HepG2 (cell line): ENCODE data around the gene VWA7. TPM values are rescaled to one million over a fixed set of nuclear protein-coding genes. Genes with fewer than 3 reads are reported as not detected.

ENCODE experiments used
- ATAC-seq: fragments of 200-7000 bp; cut with Tn5 transposase; 3 replicates; pipeline ENCODE4 v1.9.1; 2020; ENCODE audit warnings: mild to moderate bottlenecking, moderate library complexity
- BruUV-seq: library from RNA; stranded (reverse); fragments of 400-500 nt; replicated peaks from 2 replicates; lab custom pipeline; 2021; lab: Mats Ljungman, UMichigan
- CTCF ChIA-PET: fragments of 300-600 bp; formaldehyde crosslinking; extraction: SDS; loops from one replicate; lab custom pipeline; 2021; ENCODE audit warnings: low total read pairs, inconsistent platforms, low intra/inter-chr PET ratio; lab: Yijun Ruan, JAX
- POLR2A ChIA-PET: fragments of 350-600 bp; sonication (Branson Sonifier 250); formaldehyde crosslinking; loops from one replicate; lab custom pipeline; 2020; ENCODE audit warnings: antibody characterized with exemption, inconsistent platforms; lab: Yijun Ruan, JAX
- DNase-seq: peaks from one replicate; pipeline ENCODE4 v3.0.0-alpha.2; 2015; ENCODE audit warnings: low spot score
- FAIRE-seq: peaks from 3 replicates; lab custom pipeline; 2011; peaks lifted over from hg19 to GRCh38; lab: Jason Lieb, UNC
- H2AFZ ChIP-seq: one replicate; pipeline ENCODE4 v1.6.1; 2011; ENCODE audit warnings: low read length, inconsistent platforms
- H3K27ac ChIP-seq: fragments of 300-600 bp; 3 replicates; pipeline ENCODE4 v1.8.0; 2011; ENCODE audit warnings: mixed run types, mild to moderate bottlenecking, mixed read lengths, low read length, inconsistent platforms; ENCODE audit not compliant: insufficient read depth; ENCODE audit errors: extremely low read length
- H3K27me3 ChIP-seq, 2 experiments: fragments of 200-600 bp in 1 of 2; 2 replicates in 1 of 2; 3 replicates in 1 of 2; pipeline versions ENCODE4 v1.6.0 to v1.8.0; 2011; ENCODE audit warnings: low read length in 2 of 2, mild to moderate bottlenecking in 2 of 2, moderate library complexity in 2 of 2, inconsistent platforms in 1 of 2; ENCODE audit not compliant: insufficient read depth in 2 of 2, control insufficient read depth in 1 of 2
- H3K36me3 ChIP-seq, 2 experiments: fragments of 200-600 bp in 1 of 2; replicated peaks in 1 of 2; 2 replicates in 1 of 2; 3 replicates in 1 of 2; pipeline versions ENCODE4 v1.5.1 to v1.8.0; 2011; ENCODE audit warnings: low read length in 2 of 2, inconsistent platforms in 1 of 2; ENCODE audit not compliant: insufficient read depth in 2 of 2, control insufficient read depth in 1 of 2
- H3K4me1 ChIP-seq: 2 replicates; pipeline ENCODE4 v1.5.1; 2012; ENCODE audit warnings: low read length, inconsistent platforms; ENCODE audit not compliant: insufficient read depth
- H3K4me2 ChIP-seq: 2 replicates; pipeline ENCODE4 v1.6.0; 2011; ENCODE audit warnings: low read depth, low read length, inconsistent platforms
- H3K4me3 ChIP-seq, 3 experiments: fragments of 200-600 bp in 1 of 3; sonication (generic), shearing (Covaris generic) in 1 of 3; replicated peaks in 1 of 3; 2 replicates each; pipeline ENCODE4 v1.5.1; 2011 to 2016; ENCODE audit warnings: low read length in 3 of 3, inconsistent platforms in 2 of 3, low read depth in 2 of 3, mild to moderate bottlenecking in 2 of 3, control low read depth in 1 of 3, mixed read lengths in 1 of 3; ENCODE audit not compliant: insufficient read depth in 1 of 3
- H3K79me2 ChIP-seq: one replicate; pipeline ENCODE4 v1.6.1; 2011; ENCODE audit warnings: low read length, inconsistent platforms; ENCODE audit not compliant: insufficient read depth
- H3K9ac ChIP-seq: 2 replicates; pipeline ENCODE4 v1.6.0; 2011; ENCODE audit warnings: mild to moderate bottlenecking, low read depth, low read length, inconsistent platforms; ENCODE audit not compliant: insufficient read depth
- H3K9me3 ChIP-seq: 2 replicates; pipeline ENCODE4 v1.5.1; 2012; ENCODE audit warnings: mild to moderate bottlenecking, low read length
- H4K20me1 ChIP-seq: 2 replicates; pipeline ENCODE4 v1.6.0; 2011; ENCODE audit warnings: inconsistent platforms, mild to moderate bottlenecking, low read length, moderate library complexity; ENCODE audit not compliant: insufficient read depth
- ASH2L ChIP-seq: fragments of 300-600, 200-600 bp; sonication (generic); IDR thresholded peaks from 2 replicates; pipeline ENCODE4 v1.7.0; 2017; ENCODE audit warnings: low read depth, mild to moderate bottlenecking, moderate library complexity, mixed read lengths, low read length; ENCODE audit not compliant: insufficient read length
- CEBPB ChIP-seq: IDR thresholded peaks from 2 replicates; pipeline ENCODE4 v1.6.1; 2011; ENCODE audit warnings: low read depth, low read length, improper control_type of control experiment, borderline replicate concordance
- GABPA ChIP-seq, 2 experiments: IDR thresholded peaks; 2 replicates each; pipeline ENCODE4 v1.6.1; 2011 to 2016; ENCODE audit warnings: low read depth in 2 of 2, low read length in 1 of 2, missing biosample characterization in 1 of 2, missing genetic modification characterization in 1 of 2
- NFE2L1 ChIP-seq: sonication (generic); formaldehyde crosslinking; IDR thresholded peaks from 2 replicates; pipeline ENCODE4 v1.4.0; 2020; ENCODE audit warnings: missing genetic modification reagents, mild to moderate bottlenecking, borderline replicate concordance
- ZFX ChIP-seq: sonication (generic); formaldehyde crosslinking; IDR thresholded peaks from 2 replicates; pipeline ENCODE4 v1.4.0; 2020; ENCODE audit warnings: mild to moderate bottlenecking, low read depth, missing genetic modification reagents, moderate library complexity
- ZNF263 ChIP-seq: sonication (generic); formaldehyde crosslinking; IDR thresholded peaks from 2 replicates; pipeline ENCODE4 v1.4.0; 2020; ENCODE audit warnings: missing genetic modification reagents
- WGBS: methylation state at CpG from one replicate; pipeline ENCODE4 v1.1.6; 2017; ENCODE audit warnings: low lambda C conversion rate; 5-methylcytosine and 5-hydroxymethylcytosine counted together
- in situ Hi-C: cut with HindIII; loops from 2 replicates; pipeline ENCODE4 v1.10.0; 2017; ENCODE audit warnings: low pct_unique_long_range_greater_than_20kb; ENCODE audit not compliant: extremely low pct_ligation_motif_present
- intact Hi-C: fragments of 100-400 bp; cut with micrococcal nuclease; formaldehyde crosslinking; loops from one replicate; pipeline ENCODE4 v1.10.0; 2022; ENCODE audit not compliant: unreplicated experiment
- polyA plus RNA-seq, 8 experiments: library from polyadenylated mRNA; depleted of rRNA in 3 of 8; stranded (reverse) in 7 of 8; unstranded in 1 of 8; fragments of >200 nt; fragmentation: Illumina TruSeq in 4 of 8; extraction: Trizol in 4 of 8; gene quantifications; 2 replicates each; pipeline versions ENCODE4 v1.2.1 to v1.2.3, GENCODE V29; 2011 to 2016; ENCODE audit warnings: low read depth in 4 of 8, missing spikeins in 1 of 8, mixed read lengths in 1 of 8; ENCODE audit not compliant: insufficient read depth in 1 of 8
- total RNA-seq, 5 experiments: library from RNA; depleted of rRNA; stranded (reverse); fragments of >200 nt; fragmentation: Illumina TruSeq; extraction: Trizol; gene quantifications; 2 replicates each; pipeline ENCODE4 v1.2.3, GENCODE V29; 2016; ENCODE audit warnings: low read depth in 1 of 5
- TF ChIP-seq, protein P1 (sequence below): sonication (generic); formaldehyde crosslinking; IDR thresholded peaks from 2 replicates; pipeline ENCODE4 v1.9.0; 2021; ENCODE audit warnings: missing genetic modification reagents, borderline replicate concordance
- TF ChIP-seq, protein P2 (sequence below), 2 experiments: fragments of 450-650 bp in 1 of 2; sonication (generic) in 1 of 2; formaldehyde crosslinking in 1 of 2; IDR thresholded peaks; 2 replicates each; pipeline versions ENCODE4 v1.6.1 to v1.8.0; 2016 to 2022; ENCODE audit warnings: antibody characterized with exemption in 1 of 2, mild to moderate bottlenecking in 1 of 2, missing genetic modification reagents in 1 of 2

Gene VWA7
- total and polyA plus RNA-seq, 2 of the 13 experiments (the other 11 are each of a cell fraction or from before 2014, with no cell fraction given) = 0.86 to 3.3 TPM

DNA sequence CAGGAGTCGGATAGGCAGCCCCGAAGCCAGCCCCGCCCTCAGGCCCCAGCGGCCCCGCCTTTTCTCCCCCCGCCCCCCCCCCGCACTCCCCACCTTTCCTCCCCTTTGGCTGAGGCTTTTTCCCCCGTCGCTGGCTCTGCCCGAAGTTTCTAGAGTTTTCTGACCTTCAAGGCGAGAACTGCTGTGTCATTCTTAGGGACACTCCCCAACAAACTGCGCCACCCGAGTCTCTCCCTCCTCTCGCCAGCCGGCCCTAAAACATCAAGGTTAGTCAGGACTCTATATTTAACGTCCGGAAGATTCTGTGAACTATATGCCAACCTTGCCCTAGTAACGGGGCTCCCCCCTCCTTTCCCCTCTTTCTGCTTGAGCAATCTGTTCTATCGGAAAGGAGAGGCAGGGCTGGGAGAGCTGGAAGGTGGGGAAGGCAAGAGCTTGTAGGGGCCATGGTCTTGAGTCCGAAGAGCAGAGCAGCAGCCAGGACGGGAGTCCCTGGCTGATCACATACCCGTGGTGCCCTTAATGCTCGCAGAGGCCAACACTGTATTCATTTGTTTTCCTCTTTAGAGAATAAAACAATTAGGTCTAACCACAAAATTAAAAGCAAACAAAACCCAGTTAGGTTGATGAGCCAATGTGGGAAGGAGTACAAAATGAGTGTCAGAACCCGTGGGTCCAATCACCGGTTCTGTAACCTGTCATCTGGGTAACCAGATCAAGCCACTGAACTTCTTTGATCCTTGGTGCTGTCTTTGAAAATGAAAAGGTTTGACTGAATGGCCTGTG is 45.1 kb upstream of the VWA7 start:
- H3K27me3 ChIP-seq = no peaks in the 10 kb centered on the region
- FAIRE-seq (peak; percentile 18), ATAC-seq (peak; percentile 47), DNase-seq (peak; percentile 67)
- no peaks in the 10 kb centered on the region for H3K36me3 ChIP-seq
- peak overlapping the region; percentile 76 for H3K4me2 ChIP-seq
- peaks cover 27% of the 10 kb centered on the region for H3K79me2 ChIP-seq
- no peaks in the 10 kb centered on the region for H3K9me3 ChIP-seq
- peak overlapping the region; percentile 72 for H3K9ac ChIP-seq
- ChIA-PET CTCF (no interaction called here), POLR2A (interaction anchor here (0.6 to 6.9 kb wide), 17 partner anchors 8 to 1207 kb away, joined by 3 to 66 read pairs (median 5); partner anchors contain the start of genes APOM, BAG6, CLIC1 and GPANK1)
- in situ Hi-C loops = no loop called here
- intact Hi-C loops = loop anchor here (2.0 kb wide), 1 partner anchor 141 kb away; the partner anchor contains the start of gene LY6G5C
- WGBS = under 1% methylated on average over 25 of the region's 25 CpGs
- H3K4me1 ChIP-seq = peaks cover 67% of the 10 kb centered on the region
- peak overlapping the region; percentile 81 for H2AFZ ChIP-seq
- BruUV-seq = TSS peak; percentile 51
- H3K4me3 ChIP-seq = peak overlapping the region; percentile 67 to 91 (median 87)
- H4K20me1 ChIP-seq = no peaks in the 10 kb centered on the region
- peak overlapping the region; percentile 86 for H3K27ac ChIP-seq
- TF ChIP-seq ZNF263 (CRISPR knock-in tag) (0 out of 2 replicates have a peak, but pooled peaks have one; percentile 14), CEBPB (peak; percentile 36; the same call in 1 of the 2 replicates), GABPA (IDR thresholded peaks at IDR 0.05; ENCODE audit: low read depth, low read length) (no peak), GABPA (CRISPR knock-in tag; IDR thresholded peaks at IDR 0.05; ENCODE audit: low read depth) (peak; percentile 42; the same call in 1 of the 2 replicates), ZFX (CRISPR knock-in tag) (peak; percentile 47), ASH2L (peak; percentile 55), NFE2L1 (CRISPR knock-in tag) (0 out of 2 replicates have a peak, but pooled peaks have one; percentile 36)
- TF ChIP-seq, protein P1, sequence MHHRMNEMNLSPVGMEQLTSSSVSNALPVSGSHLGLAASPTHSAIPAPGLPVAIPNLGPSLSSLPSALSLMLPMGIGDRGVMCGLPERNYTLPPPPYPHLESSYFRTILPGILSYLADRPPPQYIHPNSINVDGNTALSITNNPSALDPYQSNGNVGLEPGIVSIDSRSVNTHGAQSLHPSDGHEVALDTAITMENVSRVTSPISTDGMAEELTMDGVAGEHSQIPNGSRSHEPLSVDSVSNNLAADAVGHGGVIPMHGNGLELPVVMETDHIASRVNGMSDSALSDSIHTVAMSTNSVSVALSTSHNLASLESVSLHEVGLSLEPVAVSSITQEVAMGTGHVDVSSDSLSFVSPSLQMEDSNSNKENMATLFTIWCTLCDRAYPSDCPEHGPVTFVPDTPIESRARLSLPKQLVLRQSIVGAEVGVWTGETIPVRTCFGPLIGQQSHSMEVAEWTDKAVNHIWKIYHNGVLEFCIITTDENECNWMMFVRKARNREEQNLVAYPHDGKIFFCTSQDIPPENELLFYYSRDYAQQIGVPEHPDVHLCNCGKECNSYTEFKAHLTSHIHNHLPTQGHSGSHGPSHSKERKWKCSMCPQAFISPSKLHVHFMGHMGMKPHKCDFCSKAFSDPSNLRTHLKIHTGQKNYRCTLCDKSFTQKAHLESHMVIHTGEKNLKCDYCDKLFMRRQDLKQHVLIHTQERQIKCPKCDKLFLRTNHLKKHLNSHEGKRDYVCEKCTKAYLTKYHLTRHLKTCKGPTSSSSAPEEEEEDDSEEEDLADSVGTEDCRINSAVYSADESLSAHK (CRISPR knock-in tag) = no peak
- TF ChIP-seq, protein P2, sequence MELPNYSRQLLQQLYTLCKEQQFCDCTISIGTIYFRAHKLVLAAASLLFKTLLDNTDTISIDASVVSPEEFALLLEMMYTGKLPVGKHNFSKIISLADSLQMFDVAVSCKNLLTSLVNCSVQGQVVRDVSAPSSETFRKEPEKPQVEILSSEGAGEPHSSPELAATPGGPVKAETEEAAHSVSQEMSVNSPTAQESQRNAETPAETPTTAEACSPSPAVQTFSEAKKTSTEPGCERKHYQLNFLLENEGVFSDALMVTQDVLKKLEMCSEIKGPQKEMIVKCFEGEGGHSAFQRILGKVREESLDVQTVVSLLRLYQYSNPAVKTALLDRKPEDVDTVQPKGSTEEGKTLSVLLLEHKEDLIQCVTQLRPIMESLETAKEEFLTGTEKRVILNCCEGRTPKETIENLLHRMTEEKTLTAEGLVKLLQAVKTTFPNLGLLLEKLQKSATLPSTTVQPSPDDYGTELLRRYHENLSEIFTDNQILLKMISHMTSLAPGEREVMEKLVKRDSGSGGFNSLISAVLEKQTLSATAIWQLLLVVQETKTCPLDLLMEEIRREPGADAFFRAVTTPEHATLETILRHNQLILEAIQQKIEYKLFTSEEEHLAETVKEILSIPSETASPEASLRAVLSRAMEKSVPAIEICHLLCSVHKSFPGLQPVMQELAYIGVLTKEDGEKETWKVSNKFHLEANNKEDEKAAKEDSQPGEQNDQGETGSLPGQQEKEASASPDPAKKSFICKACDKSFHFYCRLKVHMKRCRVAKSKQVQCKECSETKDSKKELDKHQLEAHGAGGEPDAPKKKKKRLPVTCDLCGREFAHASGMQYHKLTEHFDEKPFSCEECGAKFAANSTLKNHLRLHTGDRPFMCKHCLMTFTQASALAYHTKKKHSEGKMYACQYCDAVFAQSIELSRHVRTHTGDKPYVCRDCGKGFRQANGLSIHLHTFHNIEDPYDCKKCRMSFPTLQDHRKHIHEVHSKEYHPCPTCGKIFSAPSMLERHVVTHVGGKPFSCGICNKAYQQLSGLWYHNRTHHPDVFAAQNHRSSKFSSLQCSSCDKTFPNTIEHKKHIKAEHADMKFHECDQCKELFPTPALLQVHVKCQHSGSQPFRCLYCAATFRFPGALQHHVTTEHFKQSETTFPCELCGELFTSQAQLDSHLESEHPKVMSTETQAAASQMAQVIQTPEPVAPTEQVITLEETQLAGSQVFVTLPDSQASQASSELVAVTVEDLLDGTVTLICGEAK (IDR thresholded peaks at IDR 0.05) = no peak
- TF ChIP-seq, protein P2 (CRISPR knock-in tag; IDR thresholded peaks at IDR 0.05) = 0 out of 2 replicates have a peak, but pooled peaks have one; percentile 24
